ENCODE measurements around the gene TOGARAM2.

The TOGARAM2 gene

GRCh38 chr2:29009711-29010677 is 28.9 kb downstream of the TOGARAM2 start:
- Histone ChIP-seq H3K27me3 (ENCODE audit: control insufficient read depth, insufficient read depth, low read length, poor library complexity, severe bottlenecking) (no peaks in the 10 kb centered on the region), H3K27ac (ENCODE audit: insufficient read depth, low read depth, low read length, poor library complexity, severe bottlenecking) (no peak overlapping the region), H3K4me3 (ENCODE audit: insufficient read depth, low read depth, low read length) (no peak overlapping the region), H3K9me3 (ENCODE audit: control insufficient read depth, low read length) (no peaks in the 10 kb centered on the region), H3K4me1 (ENCODE audit: control insufficient read depth, insufficient read depth, low read length) (peaks cover 31% of the 10 kb centered on the region), H3K36me3 (ENCODE audit: control insufficient read depth, insufficient read depth, low read length) (no peaks in the 10 kb centered on the region)
- WGBS, 2 experiments: 83 to 85% methylated on average over 26 of the region's 26 CpGs

DNA sequence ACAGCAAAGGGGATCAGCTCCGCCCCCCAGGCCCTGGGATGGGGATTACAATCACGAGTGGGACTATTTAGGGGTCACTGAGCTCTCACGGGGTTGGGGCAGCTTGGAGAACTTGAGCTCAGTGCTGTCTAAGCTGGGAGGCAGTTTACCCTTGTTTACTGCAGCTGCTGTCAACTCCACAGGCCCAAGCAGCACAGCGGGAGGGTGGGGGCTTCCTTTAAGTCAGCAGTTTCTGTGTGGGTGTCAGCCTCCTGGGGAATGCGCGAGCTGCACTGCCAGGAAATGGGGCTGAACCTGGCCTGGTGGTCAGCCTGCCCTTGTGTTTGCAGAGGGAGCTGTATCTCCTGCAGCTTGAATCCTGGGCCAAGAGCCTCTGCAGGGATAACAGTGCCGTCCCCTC is 29.8 kb downstream of the TOGARAM2 start:
- H3K36me3 ChIP-seq (ENCODE audit: control insufficient read depth, insufficient read depth, low read length): no peaks in the 10 kb centered on the region
- H3K4me1 ChIP-seq (ENCODE audit: control insufficient read depth, insufficient read depth, low read length): peaks cover 31% of the 10 kb centered on the region
- WGBS, 2 experiments: 54 to 57% methylated on average over 7 of the region's 7 CpGs
- peak overlapping the region; percentile 29 for H3K27ac ChIP-seq (ENCODE audit: insufficient read depth, low read depth, low read length, poor library complexity, severe bottlenecking)
- no peak overlapping the region for H3K4me3 ChIP-seq (ENCODE audit: insufficient read depth, low read depth, low read length)
- no peaks in the 10 kb centered on the region for H3K9me3 ChIP-seq (ENCODE audit: control insufficient read depth, low read length)
- H3K27me3 ChIP-seq (ENCODE audit: control insufficient read depth, insufficient read depth, low read length, poor library complexity, severe bottlenecking): no peaks in the 10 kb centered on the region

DNA sequence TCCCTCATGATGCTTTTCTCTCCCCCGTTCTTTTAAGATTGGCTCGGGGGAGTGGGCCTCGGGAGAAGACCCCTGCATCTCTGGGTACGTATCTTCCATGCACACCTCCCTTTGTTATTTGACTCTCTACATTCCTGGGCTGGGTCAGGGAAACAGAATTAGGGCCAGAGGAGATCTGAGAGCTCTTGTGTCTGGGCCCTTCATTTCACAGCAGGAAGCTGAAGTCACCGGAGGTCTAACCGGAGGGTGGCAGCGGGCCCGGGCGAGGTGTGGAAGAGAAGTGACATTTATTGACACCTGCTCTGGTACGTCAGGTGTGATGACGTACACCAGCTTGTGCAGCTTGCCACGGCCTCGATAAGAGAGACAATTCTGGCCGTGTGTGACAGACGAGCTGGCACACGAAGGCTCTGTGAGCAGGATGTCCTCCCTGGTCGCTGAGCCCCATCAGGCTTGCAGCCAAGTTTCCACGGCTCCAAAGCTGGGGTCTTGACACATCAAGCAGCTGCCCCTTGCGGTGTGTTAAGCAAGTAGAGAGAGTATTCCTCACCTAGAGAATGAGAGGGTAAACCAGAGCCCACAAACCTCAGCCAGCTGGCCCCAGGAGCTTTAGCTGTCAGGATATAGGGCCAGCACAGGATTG is 30.4 kb downstream of the TOGARAM2 start:
- H3K9me3 ChIP-seq (ENCODE audit: control insufficient read depth, low read length): no peaks in the 10 kb centered on the region
- H3K27ac ChIP-seq (ENCODE audit: insufficient read depth, low read depth, low read length, poor library complexity, severe bottlenecking): peak overlapping the region; percentile 29

DNA sequence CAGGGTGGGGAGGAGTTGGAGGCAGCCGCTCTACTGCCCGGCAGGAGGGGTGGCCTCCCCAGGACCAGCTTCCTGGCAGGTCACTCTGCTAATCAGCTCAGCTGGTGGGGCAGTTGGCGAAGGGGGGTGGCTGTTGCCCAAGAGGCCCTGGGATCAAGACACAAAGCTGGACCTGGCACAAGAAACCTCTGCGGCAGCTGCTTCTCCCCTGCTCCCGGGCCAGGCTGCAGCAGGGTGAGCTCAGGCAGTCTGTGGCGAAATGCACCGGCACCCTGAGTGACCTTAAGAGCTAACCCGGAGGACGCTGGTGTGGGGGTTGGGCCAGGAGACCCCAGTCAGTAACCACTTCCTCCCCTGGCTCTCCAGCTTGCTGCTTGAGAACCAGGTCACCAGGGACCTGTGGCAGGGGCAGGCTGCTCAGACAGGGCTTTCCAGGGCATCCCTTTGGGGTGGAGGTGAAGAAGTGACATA is 31.1 kb downstream of the TOGARAM2 start:
- H3K4me1 ChIP-seq (ENCODE audit: control insufficient read depth, insufficient read depth, low read length): peaks cover 31% of the 10 kb centered on the region
- H3K27ac ChIP-seq (ENCODE audit: insufficient read depth, low read depth, low read length, poor library complexity, severe bottlenecking): no peak overlapping the region
- no peaks in the 10 kb centered on the region for H3K9me3 ChIP-seq (ENCODE audit: control insufficient read depth, low read length)
- 79 to 80% methylated on average over 9 of the region's 9 CpGs for WGBS, 2 experiments
- H3K4me3 ChIP-seq (ENCODE audit: insufficient read depth, low read depth, low read length): no peak overlapping the region
- no peaks in the 10 kb centered on the region for H3K27me3 ChIP-seq (ENCODE audit: control insufficient read depth, insufficient read depth, low read length, poor library complexity, severe bottlenecking)
- H3K36me3 ChIP-seq (ENCODE audit: control insufficient read depth, insufficient read depth, low read length): no peaks in the 10 kb centered on the region

More for the DNA sequence above, 30.4 kb downstream of the TOGARAM2 start:
- Histone ChIP-seq H3K27me3 (ENCODE audit: control insufficient read depth, insufficient read depth, low read length, poor library complexity, severe bottlenecking) (no peaks in the 10 kb centered on the region), H3K4me3 (ENCODE audit: insufficient read depth, low read depth, low read length) (no peak overlapping the region), H3K4me1 (ENCODE audit: control insufficient read depth, insufficient read depth, low read length) (peaks cover 31% of the 10 kb centered on the region), H3K36me3 (ENCODE audit: control insufficient read depth, insufficient read depth, low read length) (no peaks in the 10 kb centered on the region)
- WGBS, 2 experiments: 71% methylated on average over 19 of the region's 19 CpGs

DNA sequence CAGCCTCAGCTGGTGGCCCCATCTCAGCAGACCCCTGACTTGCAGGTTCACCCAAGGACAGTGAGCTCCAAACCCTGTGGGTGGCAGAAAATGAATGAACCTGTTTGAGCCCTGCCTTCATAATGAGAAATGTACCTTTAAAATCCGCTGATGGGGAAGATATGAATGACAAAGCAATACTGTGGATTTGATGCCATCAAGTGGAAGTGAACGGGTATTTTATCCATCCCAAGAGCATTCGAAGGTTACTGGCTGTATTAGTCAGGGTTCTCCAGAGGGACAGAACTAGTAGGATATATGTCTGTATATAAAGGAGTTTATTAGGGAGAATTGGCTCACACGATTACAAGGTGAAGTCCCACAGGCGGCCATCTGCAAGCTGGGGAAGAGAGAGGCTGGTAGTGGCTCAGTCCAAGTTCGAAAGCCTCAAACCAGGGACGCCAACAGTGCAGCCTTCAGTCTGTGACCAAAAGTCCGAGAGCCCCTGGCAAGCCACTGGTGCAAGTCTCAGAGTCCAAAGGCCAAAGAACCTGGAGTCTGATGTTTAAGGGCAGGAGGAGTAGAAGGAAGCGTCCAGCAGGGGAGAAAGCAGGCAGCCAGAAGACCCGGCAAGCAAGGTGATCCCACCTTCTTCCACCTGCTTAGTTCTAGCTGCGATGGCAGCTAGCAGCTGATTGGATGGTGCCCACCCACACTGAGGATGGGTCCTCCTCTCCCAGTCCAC is 32.1 kb downstream of the TOGARAM2 start:
- Histone ChIP-seq H3K9me3 (ENCODE audit: control insufficient read depth, low read length) (no peaks in the 10 kb centered on the region), H3K27me3 (ENCODE audit: control insufficient read depth, insufficient read depth, low read length, poor library complexity, severe bottlenecking) (no peaks in the 10 kb centered on the region), H3K4me3 (ENCODE audit: insufficient read depth, low read depth, low read length) (no peak overlapping the region), H3K4me1 (ENCODE audit: control insufficient read depth, insufficient read depth, low read length) (peaks cover 31% of the 10 kb centered on the region), H3K27ac (ENCODE audit: insufficient read depth, low read depth, low read length, poor library complexity, severe bottlenecking) (no peak overlapping the region), H3K36me3 (ENCODE audit: control insufficient read depth, insufficient read depth, low read length) (no peaks in the 10 kb centered on the region)
- WGBS, 2 experiments: 93 to 94% methylated on average over 11 of the region's 11 CpGs

- Histone ChIP-seq H3K9me3 (ENCODE audit: control insufficient read depth, low read length) (no peaks in the 10 kb centered on the region), H3K36me3 (ENCODE audit: control insufficient read depth, insufficient read depth, low read length) (no peaks in the 10 kb centered on the region), H3K27me3 (ENCODE audit: control insufficient read depth, insufficient read depth, low read length, poor library complexity, severe bottlenecking) (no peaks in the 10 kb centered on the region), H3K27ac (ENCODE audit: insufficient read depth, low read depth, low read length, poor library complexity, severe bottlenecking) (no peak overlapping the region), H3K4me1 (ENCODE audit: control insufficient read depth, insufficient read depth, low read length) (peaks cover 26% of the 10 kb centered on the region), H3K4me3 (ENCODE audit: insufficient read depth, low read depth, low read length) (no peak overlapping the region)
- WGBS, 2 experiments: 92 to 94% methylated on average over 8 of the region's 8 CpGs
Measured at GRCh38 chr2:29014331-29014730, 33.2 kb downstream of the TOGARAM2 start.

DNA sequence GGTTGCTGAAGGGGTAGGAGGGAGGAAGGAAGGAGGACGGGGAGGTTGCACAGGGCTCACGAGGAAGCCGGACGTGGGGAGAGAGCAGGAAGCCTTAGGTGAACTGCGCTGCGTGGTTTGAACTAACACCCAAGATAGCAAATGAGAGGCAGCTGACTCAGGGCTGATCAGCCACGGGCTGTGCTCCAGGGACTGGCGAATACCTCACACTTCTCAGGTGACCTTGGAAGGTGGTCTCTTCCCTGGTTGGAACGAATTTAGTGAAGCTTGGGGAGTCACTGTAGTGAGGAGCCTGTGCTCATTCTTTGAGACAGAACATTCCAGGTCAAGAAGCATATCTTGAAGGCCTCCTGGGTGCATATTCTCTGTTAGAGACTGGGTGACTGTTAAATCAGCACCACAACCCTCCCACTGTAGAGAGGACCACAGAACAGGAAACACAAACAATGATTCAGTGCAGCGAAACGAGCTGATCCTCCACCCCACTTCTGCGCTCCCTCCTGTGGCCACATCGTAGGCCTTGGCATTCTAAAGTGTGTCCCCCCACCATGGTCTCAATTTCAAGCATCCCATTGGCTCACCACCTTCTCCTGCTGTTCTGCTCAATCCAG is 33.8 kb downstream of the TOGARAM2 start:
- Histone ChIP-seq H3K4me3 (ENCODE audit: insufficient read depth, low read depth, low read length) (no peak overlapping the region), H3K9me3 (ENCODE audit: control insufficient read depth, low read length) (no peaks in the 10 kb centered on the region), H3K27ac (ENCODE audit: insufficient read depth, low read depth, low read length, poor library complexity, severe bottlenecking) (no peak overlapping the region), H3K4me1 (ENCODE audit: control insufficient read depth, insufficient read depth, low read length) (peaks cover 20% of the 10 kb centered on the region), H3K27me3 (ENCODE audit: control insufficient read depth, insufficient read depth, low read length, poor library complexity, severe bottlenecking) (no peaks in the 10 kb centered on the region), H3K36me3 (ENCODE audit: control insufficient read depth, insufficient read depth, low read length) (no peaks in the 10 kb centered on the region)
- WGBS, 2 experiments: 85 to 86% methylated on average over 13 of the region's 13 CpGs

GRCh38 chr2:29015701-29016470 is 34.8 kb downstream of the TOGARAM2 start:
- H3K4me3 ChIP-seq (ENCODE audit: insufficient read depth, low read depth, low read length): no peak overlapping the region
- peaks cover 15% of the 10 kb centered on the region for H3K4me1 ChIP-seq (ENCODE audit: control insufficient read depth, insufficient read depth, low read length)
- H3K36me3 ChIP-seq (ENCODE audit: control insufficient read depth, insufficient read depth, low read length): no peaks in the 10 kb centered on the region
- no peaks in the 10 kb centered on the region for H3K9me3 ChIP-seq (ENCODE audit: control insufficient read depth, low read length)
- no peak overlapping the region for H3K27ac ChIP-seq (ENCODE audit: insufficient read depth, low read depth, low read length, poor library complexity, severe bottlenecking)
- WGBS, 2 experiments: 92 to 94% methylated on average over 17 of the region's 17 CpGs
- no peaks in the 10 kb centered on the region for H3K27me3 ChIP-seq (ENCODE audit: control insufficient read depth, insufficient read depth, low read length, poor library complexity, severe bottlenecking)

DNA sequence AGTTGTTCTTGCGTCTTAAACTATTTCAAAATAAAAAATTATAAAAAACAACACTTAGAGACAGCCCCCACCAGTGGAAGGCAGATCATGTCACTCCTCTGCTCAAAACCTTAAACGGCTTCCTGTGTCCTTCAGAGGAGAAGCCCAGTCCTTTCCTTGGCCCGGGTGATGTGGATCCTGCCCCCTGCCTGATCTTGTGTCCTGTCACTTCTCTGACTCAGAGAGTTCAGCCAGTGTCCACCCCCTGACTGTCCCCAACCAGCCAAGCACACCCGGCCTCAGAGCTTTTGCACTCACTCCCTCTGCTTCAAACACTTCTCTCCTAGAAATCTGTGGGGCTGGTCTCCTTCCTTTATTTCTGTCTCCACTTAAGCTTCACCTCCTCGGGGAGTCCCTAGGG is 35.4 kb downstream of the TOGARAM2 start:
- WGBS, 2 experiments: 87% methylated on average over 5 of the region's 5 CpGs
- no peaks in the 10 kb centered on the region for H3K27me3 ChIP-seq (ENCODE audit: control insufficient read depth, insufficient read depth, low read length, poor library complexity, severe bottlenecking)
- no peak overlapping the region for H3K27ac ChIP-seq (ENCODE audit: insufficient read depth, low read depth, low read length, poor library complexity, severe bottlenecking)
- H3K9me3 ChIP-seq (ENCODE audit: control insufficient read depth, low read length): no peaks in the 10 kb centered on the region
- no peak overlapping the region for H3K4me3 ChIP-seq (ENCODE audit: insufficient read depth, low read depth, low read length)
- peaks cover 9% of the 10 kb centered on the region for H3K4me1 ChIP-seq (ENCODE audit: control insufficient read depth, insufficient read depth, low read length)
- H3K36me3 ChIP-seq (ENCODE audit: control insufficient read depth, insufficient read depth, low read length): no peaks in the 10 kb centered on the region

Data from ectodermal cell (in vitro differentiated cells).